DND-41 (cell line): ENCODE data around the gene ZNF761.
A peak's percentile ranks its signal among the peaks of the same experiment; 100 is the strongest.
"Not testable (repeated sequence)": the region's sequence is repeated elsewhere in the genome, so short reads cannot be mapped to it uniquely, and the experiment has no call there.

Experiments used
- ATAC-seq: fragments of 200-7000 bp; cut with Tn5 transposase; 3 replicates; pipeline ENCODE4 v1.9.1; 2021; ENCODE audit warnings: low read depth; ENCODE audit not compliant: insufficient read depth
- DNase-seq: peaks from one replicate; pipeline ENCODE4 v3.0.0-alpha.2; 2020
- H2AFZ ChIP-seq: 2 replicates; pipeline ENCODE4 v1.6.0; 2012; ENCODE audit warnings: low read depth, low read length
- H3K27ac ChIP-seq: 2 replicates; pipeline ENCODE4 v1.5.1; 2012; ENCODE audit warnings: low read length, inconsistent platforms
- H3K27me3 ChIP-seq: fragments of 200-600 bp; sonication (generic); 2 replicates; pipeline ENCODE4 v1.6.0; 2012; ENCODE audit warnings: low read length, mild to moderate bottlenecking, inconsistent platforms; ENCODE audit not compliant: insufficient read depth, poor library complexity
- H3K36me3 ChIP-seq: 2 replicates; pipeline ENCODE4 v1.5.1; 2012; ENCODE audit warnings: low read length, inconsistent platforms; ENCODE audit not compliant: insufficient read depth
- H3K4me1 ChIP-seq: 2 replicates; pipeline ENCODE4 v1.5.1; 2012; ENCODE audit warnings: mild to moderate bottlenecking, low read length; ENCODE audit not compliant: insufficient read depth
- H3K4me2 ChIP-seq: 2 replicates; pipeline ENCODE4 v1.6.0; 2012; ENCODE audit warnings: mild to moderate bottlenecking, moderate library complexity, low read length, inconsistent platforms; ENCODE audit not compliant: insufficient read depth
- H3K4me3 ChIP-seq, 2 experiments: fragments of 200-600 bp in 1 of 2; shearing (Covaris generic) in 1 of 2; 2 replicates each; pipeline ENCODE4 v1.5.1; 2012 to 2016; ENCODE audit warnings: inconsistent platforms in 2 of 2, low read length in 2 of 2, mild to moderate bottlenecking in 2 of 2, low read depth in 1 of 2, moderate library complexity in 1 of 2
- H3K79me2 ChIP-seq: 2 replicates; pipeline ENCODE4 v1.6.0; 2012; ENCODE audit warnings: low read length, inconsistent platforms; ENCODE audit not compliant: insufficient read depth
- H3K9ac ChIP-seq: 2 replicates; pipeline ENCODE4 v1.6.0; 2012; ENCODE audit warnings: low read depth, mild to moderate bottlenecking, inconsistent platforms, low read length, moderate library complexity
- H3K9me3 ChIP-seq: 2 replicates; pipeline ENCODE4 v1.5.1; 2012; ENCODE audit warnings: low read length, moderate library complexity, mild to moderate bottlenecking, inconsistent platforms; ENCODE audit not compliant: insufficient read depth, severe bottlenecking
- H4K20me1 ChIP-seq: 2 replicates; pipeline ENCODE4 v1.6.0; 2012; ENCODE audit warnings: low read length; ENCODE audit not compliant: insufficient read depth
- EZH2 ChIP-seq: IDR thresholded peaks from 3 replicates; pipeline ENCODE4 v1.6.1; 2012; ENCODE audit warnings: borderline replicate concordance, low read depth, mild to moderate bottlenecking, moderate library complexity, low read length, inconsistent platforms; ENCODE audit not compliant: severe bottlenecking
- TF ChIP-seq, protein P1 (sequence below): IDR thresholded peaks from 2 replicates; pipeline ENCODE4 v1.5.1; 2012; ENCODE audit warnings: borderline replicate concordance, low read length, moderate library complexity, mild to moderate bottlenecking; ENCODE audit not compliant: poor library complexity, severe bottlenecking; ENCODE audit errors: extremely low read depth

ZNF761 gene

DNA sequence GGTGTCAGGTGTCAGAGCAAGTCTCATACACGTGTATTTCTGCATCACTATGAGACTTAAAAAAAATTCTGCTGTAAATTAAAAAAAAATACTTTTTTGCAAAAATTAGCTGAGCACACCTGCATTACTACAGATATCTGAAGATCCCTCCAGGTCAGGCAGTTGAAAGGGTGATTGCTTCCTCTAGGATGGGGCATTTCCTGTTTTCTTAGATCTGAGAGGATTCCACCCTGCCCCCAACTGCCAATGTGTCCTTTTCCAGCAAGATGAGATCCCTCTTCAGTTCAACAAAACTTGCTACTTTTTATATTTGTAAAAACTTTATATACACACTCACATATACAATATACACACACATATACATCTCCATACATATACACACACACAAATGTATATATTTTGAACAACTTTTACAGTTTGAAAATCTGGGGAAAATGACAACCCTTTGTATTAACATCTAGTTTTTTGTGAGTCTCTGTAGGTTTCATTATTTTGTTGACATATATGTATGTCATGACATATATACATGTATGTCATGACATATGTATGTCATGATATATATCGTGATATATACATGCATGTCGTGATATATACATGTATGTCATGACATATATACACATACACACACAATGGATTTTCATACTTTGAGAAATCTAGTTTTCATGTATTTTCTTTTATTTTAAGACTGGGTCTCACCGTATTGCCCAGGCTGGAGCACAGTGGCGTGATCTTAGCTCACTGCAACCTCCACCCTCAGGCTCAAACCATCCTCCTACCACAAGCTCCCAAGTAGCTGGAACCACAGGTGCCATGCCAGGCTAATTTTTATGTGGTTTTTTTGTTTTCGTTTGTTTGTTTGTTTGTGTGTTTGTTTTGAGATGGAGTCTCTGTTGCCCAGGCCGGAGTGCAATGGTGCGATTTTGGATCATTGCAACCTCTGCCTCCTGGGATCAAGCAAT is 53.5 kb downstream of the ZNF761 start:
- Histone ChIP-seq H3K4me3 (no peak overlapping the region), H3K79me2 (peaks cover 6% of the 10 kb centered on the region; the same call in 1 of the 2 replicates), H3K36me3 (peaks cover 67% of the 10 kb centered on the region), H3K4me2 (no peak overlapping the region), H3K9ac (no peak overlapping the region), H3K9me3 (peaks cover 16% of the 10 kb centered on the region), H3K27me3 (no peaks in the 10 kb centered on the region), H4K20me1 (no peaks in the 10 kb centered on the region), H2AFZ (no peak overlapping the region), H3K4me1 (no peaks in the 10 kb centered on the region), H3K27ac (no peak overlapping the region)
- DNase-seq (no peak), ATAC-seq (no peak)
- TF ChIP-seq EZH2 = no peak
- TF ChIP-seq, protein P1, sequence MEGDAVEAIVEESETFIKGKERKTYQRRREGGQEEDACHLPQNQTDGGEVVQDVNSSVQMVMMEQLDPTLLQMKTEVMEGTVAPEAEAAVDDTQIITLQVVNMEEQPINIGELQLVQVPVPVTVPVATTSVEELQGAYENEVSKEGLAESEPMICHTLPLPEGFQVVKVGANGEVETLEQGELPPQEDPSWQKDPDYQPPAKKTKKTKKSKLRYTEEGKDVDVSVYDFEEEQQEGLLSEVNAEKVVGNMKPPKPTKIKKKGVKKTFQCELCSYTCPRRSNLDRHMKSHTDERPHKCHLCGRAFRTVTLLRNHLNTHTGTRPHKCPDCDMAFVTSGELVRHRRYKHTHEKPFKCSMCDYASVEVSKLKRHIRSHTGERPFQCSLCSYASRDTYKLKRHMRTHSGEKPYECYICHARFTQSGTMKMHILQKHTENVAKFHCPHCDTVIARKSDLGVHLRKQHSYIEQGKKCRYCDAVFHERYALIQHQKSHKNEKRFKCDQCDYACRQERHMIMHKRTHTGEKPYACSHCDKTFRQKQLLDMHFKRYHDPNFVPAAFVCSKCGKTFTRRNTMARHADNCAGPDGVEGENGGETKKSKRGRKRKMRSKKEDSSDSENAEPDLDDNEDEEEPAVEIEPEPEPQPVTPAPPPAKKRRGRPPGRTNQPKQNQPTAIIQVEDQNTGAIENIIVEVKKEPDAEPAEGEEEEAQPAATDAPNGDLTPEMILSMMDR = no peak

DNA sequence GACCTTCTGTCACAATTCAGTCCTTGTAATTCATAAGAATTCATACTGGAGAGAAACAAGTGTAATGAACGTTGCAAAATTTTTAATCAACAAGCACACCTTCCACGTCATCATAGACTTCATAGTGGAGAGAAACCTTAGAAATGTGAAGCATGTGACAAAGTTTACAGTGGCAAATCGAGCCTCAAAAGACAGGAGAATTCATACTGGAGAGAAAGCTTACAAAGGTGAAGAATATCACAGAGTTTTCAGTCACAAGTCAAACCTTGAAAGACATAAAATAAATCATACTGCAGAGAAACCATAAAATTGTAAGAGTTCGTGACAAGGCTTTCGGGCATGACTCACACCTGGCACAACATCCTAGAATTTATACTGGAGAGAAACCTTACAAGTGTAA is 60.4 kb downstream of the ZNF761 start:
- H3K9me3 ChIP-seq = peaks cover 2% of the 10 kb centered on the region
- peaks cover 65% of the 10 kb centered on the region for H3K36me3 ChIP-seq
- no peaks in the 10 kb centered on the region for H3K27me3 ChIP-seq
- TF ChIP-seq, protein P1 = no peak
- no peak for TF ChIP-seq EZH2
- no peaks in the 10 kb centered on the region for H3K4me1 ChIP-seq
- ATAC-seq (no peak), DNase-seq (no peak)
- H3K27ac ChIP-seq = no peak overlapping the region
- H3K4me3 ChIP-seq = no peak overlapping the region
- no peak overlapping the region for H3K4me2 ChIP-seq
- H2AFZ ChIP-seq = no peak overlapping the region
- H4K20me1 ChIP-seq = no peaks in the 10 kb centered on the region
- no peak overlapping the region for H3K9ac ChIP-seq
- no peaks in the 10 kb centered on the region for H3K79me2 ChIP-seq

DNA sequence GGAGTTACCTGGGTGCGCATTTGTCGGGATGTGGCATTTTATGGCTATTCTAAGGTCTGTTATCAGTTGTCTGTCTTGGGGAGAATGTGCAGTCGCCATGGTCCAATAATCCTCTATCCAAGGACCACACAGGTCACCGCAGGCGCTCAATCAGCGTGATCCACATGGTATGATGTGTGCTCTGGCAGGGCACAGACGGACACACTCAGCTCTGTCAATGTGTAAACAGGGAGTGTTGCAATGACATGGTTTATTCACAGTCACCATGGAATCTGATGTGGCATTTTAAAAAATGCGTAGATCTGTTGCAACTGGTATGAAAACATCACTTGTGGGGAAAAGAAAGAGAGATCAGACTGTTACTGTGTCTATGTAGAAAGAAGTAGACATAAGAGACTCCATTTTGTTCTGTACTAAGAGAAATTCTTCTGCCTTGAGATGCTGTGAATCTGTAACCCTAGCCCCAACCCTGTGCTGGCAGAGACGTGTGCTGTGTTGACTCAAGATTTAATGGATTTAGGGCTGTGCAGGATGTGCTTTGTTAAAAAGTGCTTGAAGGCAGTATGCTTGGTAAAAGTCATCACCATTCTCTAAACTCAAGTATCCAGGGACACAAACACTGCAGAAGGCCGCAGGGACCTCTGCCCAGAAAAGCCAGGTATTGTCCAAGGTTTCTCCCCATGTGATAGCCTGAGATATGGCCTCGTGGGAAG is 65.7 kb downstream of the ZNF761 start:
- H3K4me3 ChIP-seq, H3K79me2 ChIP-seq, H4K20me1 ChIP-seq, H3K9me3 ChIP-seq, H2AFZ ChIP-seq, DNase-seq, H3K9ac ChIP-seq, H3K4me1 ChIP-seq, H3K27me3 ChIP-seq, H3K4me2 ChIP-seq, H3K27ac ChIP-seq: not testable (repeated sequence)
- ATAC-seq = 0 out of 3 replicates have a peak, but pooled peaks have one; percentile 9
- peaks cover 12% of the 10 kb centered on the region; the same call in 1 of the 2 replicates for H3K36me3 ChIP-seq

DNA sequence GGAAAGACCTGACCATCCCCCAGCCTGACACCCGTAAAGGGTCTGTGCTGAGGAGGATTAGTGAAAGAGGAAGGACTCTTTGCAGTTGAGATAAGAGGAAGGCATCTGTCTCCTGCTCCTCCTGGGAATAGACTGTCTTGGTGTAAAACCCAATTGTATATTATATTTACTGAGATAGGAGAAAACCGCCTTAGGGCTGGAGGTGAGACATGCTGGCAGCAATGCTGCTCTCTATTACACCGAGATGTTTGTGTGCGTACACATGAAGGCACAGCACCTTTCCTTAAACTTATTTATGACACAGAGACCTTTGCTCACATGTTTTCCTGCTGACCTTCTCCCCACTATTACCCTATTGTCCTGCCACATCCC is 66.2 kb downstream of the ZNF761 start:
- H3K27me3 ChIP-seq, H3K4me2 ChIP-seq, H3K4me3 ChIP-seq, H3K9ac ChIP-seq, H2AFZ ChIP-seq, H3K9me3 ChIP-seq, H3K79me2 ChIP-seq, H3K4me1 ChIP-seq, H3K36me3 ChIP-seq, H3K27ac ChIP-seq, H4K20me1 ChIP-seq, ATAC-seq, DNase-seq: not testable (repeated sequence)

DNA sequence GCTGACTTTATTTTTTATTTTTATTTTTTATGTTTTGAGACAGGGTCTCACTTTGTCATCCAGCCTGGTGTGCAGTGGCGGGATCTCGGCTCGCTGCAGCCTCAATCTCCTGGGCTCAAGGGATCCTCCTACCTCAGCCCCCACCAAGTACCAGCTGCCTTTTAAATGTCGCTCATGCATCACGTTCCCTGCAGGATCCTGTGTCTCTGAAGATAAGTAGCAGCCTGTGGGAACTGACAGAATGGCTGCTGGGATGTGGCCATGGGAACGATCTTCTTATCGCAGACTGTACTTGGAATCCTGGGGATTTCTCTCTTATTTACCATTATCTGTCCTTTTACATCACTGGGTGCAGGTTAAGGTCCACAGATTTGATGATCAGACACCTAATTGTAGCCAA is 71.4 kb downstream of the ZNF761 start:
- not testable (repeated sequence) for ATAC-seq, DNase-seq, H3K9ac ChIP-seq, H3K9me3 ChIP-seq, H4K20me1 ChIP-seq, H3K4me1 ChIP-seq, H3K27me3 ChIP-seq, H3K4me3 ChIP-seq, H3K79me2 ChIP-seq, H3K27ac ChIP-seq, H3K36me3 ChIP-seq, H2AFZ ChIP-seq, H3K4me2 ChIP-seq
